T-cell (primary cell): ENCODE measurements around the gene CAPN2. TPM values are rescaled to one million over a fixed set of nuclear protein-coding genes. Genes with fewer than 3 reads are reported as not detected.

Experiments used
- ATAC-seq, 4 experiments: fragments of 200-7000 bp in 3 of 4; fragments of 150-1000 bp in 1 of 4; cut with Tn5 transposase; replicated peaks in 1 of 4; 1 replicate in 3 of 4; 2 replicates in 1 of 4; pipeline ENCODE4 v1.10.0; 2021; ENCODE audit warnings: moderate library complexity in 3 of 4, mild to moderate bottlenecking in 2 of 4, moderate number of reproducible peaks in 1 of 4
- CTCF ChIA-PET, 2 donors: fragments of 300-600 bp; sonication (Branson Sonifier 250); formaldehyde crosslinking; loops; one replicate each; lab custom pipeline; 2022; ENCODE audit warnings: antibody characterized with exemption in 2 of 2; lab: Charles Lee
- POLR2A ChIA-PET, 2 donors: fragments of 300-600 bp; sonication (Branson Sonifier 250); formaldehyde crosslinking; loops; one replicate each; lab custom pipeline; 2022; ENCODE audit warnings: antibody characterized with exemption in 2 of 2; lab: Charles Lee
- DNase-seq, 35 experiments: peaks; one replicate each; pipeline versions ENCODE4 v3.0.0 to v3.0.0-alpha.2; 2013 to 2023
- H3K27ac ChIP-seq: one replicate; pipeline ENCODE4 v1.5.1; 2013; ENCODE audit warnings: low read length
- H3K27me3 ChIP-seq, 2 experiments: replicated peaks in 1 of 2; 1 replicate in 1 of 2; 2 replicates in 1 of 2; pipeline versions ENCODE4 v1.6.1 to v1.7.0; 2013; ENCODE audit warnings: low read length in 1 of 2, mixed read lengths in 1 of 2; ENCODE audit not compliant: control insufficient read depth in 2 of 2, insufficient read depth in 2 of 2; ENCODE audit errors: extremely low read depth in 1 of 2
- H3K36me3 ChIP-seq, 2 donors: 1 replicate in 1 of 2; 2 replicates in 1 of 2; pipeline versions ENCODE4 v1.6.1 to v1.7.0; 2013; ENCODE audit warnings: low read length in 1 of 2; ENCODE audit not compliant: control insufficient read depth in 2 of 2, insufficient read depth in 1 of 2; ENCODE audit errors: extremely low read depth in 1 of 2
- H3K4me1 ChIP-seq, 2 experiments: 1 replicate in 1 of 2; 2 replicates in 1 of 2; pipeline versions ENCODE4 v1.6.1 to v1.7.0; 2013; ENCODE audit warnings: low read length in 2 of 2, mixed read lengths in 1 of 2; ENCODE audit not compliant: insufficient read depth in 2 of 2, control insufficient read depth in 1 of 2; ENCODE audit errors: extremely low read depth in 1 of 2
- H3K4me3 ChIP-seq, 2 donors: 1 replicate in 1 of 2; 2 replicates in 1 of 2; pipeline versions ENCODE4 v1.5.1 to v1.7.0; 2013; ENCODE audit warnings: mild to moderate bottlenecking in 2 of 2, low read length in 1 of 2, moderate library complexity in 1 of 2; ENCODE audit not compliant: control insufficient read depth in 1 of 2; ENCODE audit errors: extremely low read depth in 1 of 2
- H3K9me3 ChIP-seq: 2 replicates; pipeline ENCODE4 v1.7.0; 2013
- H3K27ac Mint-ChIP-seq, 2 donors: one replicate each; pipeline ENCODE4 v1.8.0; 2020 to 2021; ENCODE audit warnings: mild to moderate bottlenecking in 2 of 2, mixed read lengths in 2 of 2
- H3K27me3 Mint-ChIP-seq, 2 donors: one replicate each; pipeline ENCODE4 v1.8.0; 2021 to 2022; ENCODE audit warnings: mixed read lengths in 2 of 2
- H3K36me3 Mint-ChIP-seq: one replicate; pipeline ENCODE4 v1.8.0; 2021; ENCODE audit warnings: mixed read lengths
- H3K4me1 Mint-ChIP-seq, 3 donors: one replicate each; pipeline ENCODE4 v1.8.0; 2020 to 2022; ENCODE audit warnings: mixed read lengths in 3 of 3, mild to moderate bottlenecking in 1 of 3
- H3K4me3 Mint-ChIP-seq, 3 donors: one replicate each; pipeline ENCODE4 v1.8.0; 2020 to 2022; ENCODE audit warnings: mild to moderate bottlenecking in 3 of 3, mixed read lengths in 3 of 3, moderate library complexity in 3 of 3
- H3K9me3 Mint-ChIP-seq, 3 donors: one replicate each; pipeline ENCODE4 v1.8.0; 2020 to 2022; ENCODE audit warnings: mixed read lengths in 3 of 3
- WGBS: methylation state at CpG from one replicate; pipeline ENCODE4 v1.1.5; 2013; ENCODE audit warnings: missing lambda C conversion rate; ENCODE audit not compliant: insufficient coverage; 5-methylcytosine and 5-hydroxymethylcytosine counted together
- total RNA-seq, 35 experiments: library from RNA in 6 of 35; stranded (reverse) in 6 of 35; fragments of 120-200 nt in 1 of 35; gene quantifications; one replicate each; pipeline versions ENCODE4 v1.2.1 to v1.2.4 and lab custom pipeline; 2013 to 2026

The CAPN2 gene
- total RNA-seq, 5 donors from 2014 or later (not counting 1 experiment from before 2014, with no cell fraction given), result 146 to 206 (median 169) TPM

DNA sequence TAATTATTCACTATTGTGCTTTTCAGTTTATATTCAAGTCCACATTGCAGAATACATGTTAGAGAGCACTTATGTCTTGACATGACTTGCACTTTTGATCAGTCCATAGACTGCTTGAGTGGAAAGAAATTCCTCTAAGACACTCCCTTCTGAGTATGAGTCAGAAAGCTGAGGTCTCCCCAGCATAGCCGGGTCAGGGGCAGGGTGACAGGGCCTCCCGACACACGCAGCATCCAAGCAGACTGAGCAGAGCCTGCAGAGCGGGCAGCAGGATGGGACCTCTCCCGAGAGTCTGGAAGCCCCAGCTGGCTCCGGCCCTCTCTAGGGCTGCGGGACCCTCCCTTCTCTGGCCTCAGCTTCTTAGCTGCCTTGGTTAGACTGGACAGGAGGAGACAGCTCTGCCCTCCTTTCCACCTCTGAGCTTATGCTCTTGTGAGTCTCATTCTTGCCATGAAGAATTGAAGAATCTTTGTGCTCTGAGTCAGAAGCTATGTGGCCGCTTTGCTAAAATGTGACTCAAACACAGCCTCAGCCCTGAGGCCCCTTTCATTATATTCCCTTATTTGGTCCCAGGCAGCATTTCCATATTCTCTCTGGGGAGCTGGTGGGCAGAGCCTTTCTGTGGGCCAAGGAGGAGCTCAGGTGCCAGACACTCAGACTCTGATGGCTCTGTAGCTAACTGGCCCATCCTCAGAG, 11.2 kb upstream of the CAPN2 start:
- H3K9me3 ChIP-seq, result no peaks in the 10 kb centered on the region
- Mint-ChIP-seq H3K27me3 (peaks cover 0 to 4% of the 10 kb centered on the region in 2 donors), H3K36me3 (no peaks in the 10 kb centered on the region), H3K4me3 (no peak overlapping the region), H3K4me1 (peaks cover 6 to 15% (median 13%) of the 10 kb centered on the region in 3 donors), H3K27ac (no peak overlapping the region), H3K9me3 (no peaks in the 10 kb centered on the region)
- 75% methylated on average over 8 of the region's 8 CpGs for WGBS
- ChIA-PET CTCF (interaction anchor here (0.6 to 1.9 kb wide), 6 partner anchors 43 to 384 kb away, joined by 3 to 7 read pairs (median 3); no protein-coding TSS in a partner anchor), POLR2A (interaction anchor here (0.5 to 0.6 kb wide), 2 partner anchors 579 to 714 kb away, joined by 4 read pairs; no protein-coding TSS in a partner anchor)
- no peaks in the 10 kb centered on the region for H3K36me3 ChIP-seq
- ATAC-seq (no peak), DNase-seq (no peak)
- no peak overlapping the region for H3K27ac ChIP-seq
- H3K27me3 ChIP-seq, result peaks cover 0 to 14% of the 10 kb centered on the region in 2 experiments
- no peak overlapping the region for H3K4me3 ChIP-seq
- peaks cover 0 to 5% of the 10 kb centered on the region in 2 experiments for H3K4me1 ChIP-seq

DNA sequence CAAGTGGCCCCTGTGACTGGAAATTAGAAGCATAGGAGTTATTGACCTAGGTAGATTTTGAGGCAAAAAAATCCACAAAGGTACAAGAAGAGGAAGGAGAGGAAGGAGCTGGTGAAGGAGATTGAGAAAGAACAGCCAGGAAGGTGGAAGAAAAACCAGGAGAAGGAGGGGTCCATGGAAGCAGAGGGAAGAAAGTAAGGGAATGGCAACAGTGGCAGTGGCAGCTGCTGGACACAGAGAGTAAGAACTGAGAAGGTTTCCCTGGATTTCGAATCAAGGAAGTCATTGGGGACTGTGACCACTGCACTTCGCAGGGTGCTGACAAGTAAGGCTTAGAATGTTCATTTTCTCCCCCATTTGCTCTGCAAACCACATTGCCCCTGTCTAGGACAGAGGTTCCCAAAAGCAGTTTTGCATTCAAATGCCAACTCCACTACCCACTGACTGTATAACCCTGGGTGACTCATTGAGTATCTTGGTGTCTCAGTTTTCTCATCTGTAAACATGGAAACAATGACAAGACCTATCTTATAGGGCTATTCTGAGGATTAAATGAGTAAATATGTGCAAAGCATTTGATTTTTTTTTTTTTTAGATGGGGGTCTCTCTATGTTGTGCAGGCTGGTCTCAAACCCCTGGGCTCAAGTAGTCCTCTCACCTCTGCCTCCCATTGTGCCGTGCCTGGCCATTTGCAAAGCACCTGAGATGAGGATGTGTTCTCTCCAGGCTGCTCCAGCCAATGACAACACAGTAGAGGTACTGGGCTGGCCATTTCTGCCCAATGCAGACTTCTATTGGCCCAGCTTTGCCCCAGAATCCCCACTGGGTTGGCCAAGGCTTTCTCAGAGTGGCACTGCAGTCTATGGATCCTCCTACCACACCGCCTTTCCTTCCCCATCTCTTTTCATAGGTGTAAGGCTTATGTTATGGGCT, 9.3 kb upstream of the CAPN2 start:
- H3K27me3 ChIP-seq, result peaks cover 0 to 12% of the 10 kb centered on the region in 2 experiments
- Mint-ChIP-seq H3K9me3 (no peaks in the 10 kb centered on the region), H3K27me3 (peaks cover 0 to 4% of the 10 kb centered on the region in 2 donors), H3K4me1 (peaks cover 9 to 16% (median 13%) of the 10 kb centered on the region in 3 donors), H3K4me3 (no peak overlapping the region), H3K27ac (no peak overlapping the region), H3K36me3 (no peaks in the 10 kb centered on the region)
- 83% methylated on average over 1 of the region's 4 CpGs for WGBS
- H3K4me3 ChIP-seq, result no peak overlapping the region
- DNase-seq (no peak), ATAC-seq (peak in 1 of 4 experiments; percentile 15)
- POLR2A ChIA-PET, result interaction anchor here in 1 of 2 donors (0.6 kb wide), 1 partner anchor 38 kb away, joined by 3 read pairs; no protein-coding TSS in a partner anchor
- no peak overlapping the region for H3K27ac ChIP-seq
- peaks cover 0 to 5% of the 10 kb centered on the region in 2 experiments for H3K4me1 ChIP-seq
- CTCF ChIA-PET, result interaction anchor here in 1 of 2 donors (0.6 kb wide), 1 partner anchor 128 kb away, joined by 6 read pairs; no protein-coding TSS in a partner anchor
- no peaks in the 10 kb centered on the region for H3K9me3 ChIP-seq
- H3K36me3 ChIP-seq, result no peaks in the 10 kb centered on the region

DNA sequence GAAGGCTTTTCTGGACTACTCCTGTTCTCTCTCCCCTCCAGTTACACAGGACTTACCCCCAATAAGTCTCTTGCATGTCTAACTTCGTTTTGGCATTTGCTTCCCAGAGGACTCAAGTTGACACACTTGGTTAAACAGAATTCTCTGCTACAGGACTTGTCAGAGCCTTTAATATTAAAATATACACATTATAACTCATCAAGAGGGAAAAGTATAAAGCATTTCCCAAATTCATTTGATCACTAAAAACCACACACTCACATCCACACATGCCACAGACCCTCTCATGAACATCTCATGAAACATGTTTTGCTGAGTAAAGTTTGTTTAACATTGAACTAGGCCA, 8.7 kb upstream of the CAPN2 start:
- H3K4me1 Mint-ChIP-seq, result peaks cover 6 to 17% (median 8%) of the 10 kb centered on the region in 3 donors
- Histone ChIP-seq H3K9me3 (no peaks in the 10 kb centered on the region), H3K27ac (no peak overlapping the region), H3K36me3 (no peaks in the 10 kb centered on the region), H3K4me3 (no peak overlapping the region), H3K27me3 (peaks cover 0 to 12% of the 10 kb centered on the region in 2 experiments), H3K4me1 (peaks cover 0 to under 1% of the 10 kb centered on the region in 2 experiments)
- DNase-seq (no peak), ATAC-seq (no peak)
- H3K27ac Mint-ChIP-seq, result no peak overlapping the region
- no peaks in the 10 kb centered on the region for H3K9me3 Mint-ChIP-seq
- no peak overlapping the region for H3K4me3 Mint-ChIP-seq
- no CpG with 5 or more reads among the region's 1 CpG for WGBS
- peaks cover 0 to 4% of the 10 kb centered on the region in 2 donors for H3K27me3 Mint-ChIP-seq
- H3K36me3 Mint-ChIP-seq, result no peaks in the 10 kb centered on the region
- CTCF ChIA-PET, result no interaction called here
- POLR2A ChIA-PET, result no interaction called here

DNA sequence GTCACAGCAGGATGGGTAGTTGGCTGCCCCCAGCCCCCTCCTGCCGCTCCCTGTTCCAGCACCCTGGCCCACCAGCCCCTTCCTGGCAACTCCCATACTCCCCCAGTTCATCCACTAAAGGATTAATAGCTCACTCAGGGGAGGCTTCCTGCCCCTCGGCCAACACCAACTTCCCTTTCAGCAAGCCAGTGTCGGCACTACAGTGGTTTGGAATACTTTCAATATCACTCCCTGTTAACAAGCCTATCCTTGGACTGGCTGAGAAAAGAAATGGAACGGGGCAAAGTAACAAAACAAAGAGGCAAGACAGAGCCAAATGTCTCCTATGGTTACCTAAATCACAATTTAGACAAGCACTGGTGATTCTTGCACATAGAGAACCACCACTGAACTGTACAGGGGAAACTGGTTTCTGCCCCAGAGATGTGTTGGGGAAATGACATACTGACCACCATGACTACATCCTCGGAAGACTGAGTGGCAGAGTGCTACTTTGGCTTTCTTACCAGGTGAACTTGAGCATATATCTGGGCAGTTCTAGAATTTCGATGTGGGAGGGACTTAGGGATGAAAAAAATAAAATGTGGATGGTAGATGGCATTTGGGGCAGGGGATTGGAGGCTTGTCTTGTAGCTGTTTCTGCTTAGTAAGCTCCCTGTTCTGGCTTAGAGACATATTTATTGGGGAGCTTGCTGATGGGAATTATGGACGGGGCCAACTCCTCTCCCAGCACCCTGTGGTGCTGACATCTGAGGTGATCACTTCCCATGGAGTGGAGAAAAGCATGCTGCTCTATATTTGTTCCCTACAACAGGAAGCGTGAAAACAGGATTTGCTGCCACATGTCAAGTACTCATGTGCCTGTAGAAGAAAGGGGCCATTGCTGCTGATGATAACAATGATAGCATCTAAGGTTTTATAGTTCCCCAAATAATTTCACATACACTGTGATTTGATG, 7.1 kb upstream of the CAPN2 start:
- POLR2A ChIA-PET, result no interaction called here
- no peaks in the 10 kb centered on the region for H3K36me3 Mint-ChIP-seq
- H3K4me3 ChIP-seq, result no peak overlapping the region
- DNase-seq, result no peak
- CTCF ChIA-PET, result interaction anchor here in 1 of 2 donors (1.0 kb wide), 1 partner anchor 9 kb away, joined by 3 read pairs; no protein-coding TSS in a partner anchor
- no peaks in the 10 kb centered on the region for H3K9me3 Mint-ChIP-seq
- peaks cover 9 to 21% (median 13%) of the 10 kb centered on the region in 3 donors for H3K4me1 Mint-ChIP-seq
- no peak for ATAC-seq
- H3K4me1 ChIP-seq, result no peaks in the 10 kb centered on the region
- WGBS, result 64% methylated on average over 4 of the region's 8 CpGs
- H3K27me3 Mint-ChIP-seq, result no peaks in the 10 kb centered on the region
- H3K27me3 ChIP-seq, result peaks cover 0 to 4% of the 10 kb centered on the region in 2 experiments
- no peaks in the 10 kb centered on the region for H3K36me3 ChIP-seq
- H3K27ac Mint-ChIP-seq, result no peak overlapping the region
- H3K4me3 Mint-ChIP-seq, result no peak overlapping the region
- no peaks in the 10 kb centered on the region for H3K9me3 ChIP-seq
- H3K27ac ChIP-seq, result no peak overlapping the region

DNA sequence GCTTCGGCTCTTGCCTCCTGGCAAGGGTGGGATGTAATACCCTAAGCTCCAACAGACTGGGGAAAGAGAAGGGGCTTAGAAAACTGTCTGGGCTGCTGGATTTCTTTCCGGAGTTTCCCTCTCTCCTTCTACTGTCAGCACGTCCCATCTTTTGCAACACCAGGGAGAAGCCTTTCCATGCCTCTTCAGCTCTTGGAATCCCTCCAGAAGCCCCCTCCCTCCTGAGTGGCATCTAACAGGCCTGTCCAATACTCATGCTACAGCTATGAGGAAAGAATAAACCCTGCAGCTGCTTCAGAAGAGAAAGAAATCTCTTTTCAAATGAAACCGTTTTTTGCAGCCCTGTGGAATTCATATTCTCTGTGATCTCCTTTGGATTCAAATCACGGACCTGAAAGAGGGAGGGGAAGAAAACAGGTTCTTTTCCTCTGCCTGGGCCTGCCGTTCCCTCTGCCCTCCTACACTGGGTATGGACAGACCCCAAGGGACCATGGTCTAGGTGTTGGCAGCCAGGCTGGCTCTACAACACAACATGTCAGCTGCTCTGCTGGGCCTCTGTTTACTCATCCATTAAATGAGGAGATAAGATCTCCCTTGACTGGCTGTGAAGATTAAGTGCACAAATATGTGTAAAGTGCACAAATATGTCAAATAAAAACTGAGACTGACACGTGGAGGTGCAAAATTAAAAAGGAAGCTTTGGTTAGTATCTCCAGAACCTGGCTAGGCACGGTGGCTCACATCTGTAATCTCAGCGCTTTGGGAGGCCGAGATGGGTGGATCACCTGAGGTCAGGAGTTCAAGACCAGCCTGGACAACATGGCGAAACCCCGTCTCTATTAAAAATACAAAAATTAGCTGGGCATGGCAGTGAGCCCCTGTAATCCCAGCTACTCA, 6.0 kb upstream of the CAPN2 start:
- Mint-ChIP-seq H3K9me3 (no peaks in the 10 kb centered on the region), H3K4me1 (peaks cover 17 to 30% (median 22%) of the 10 kb centered on the region in 3 donors), H3K4me3 (no peak overlapping the region), H3K27ac (peak overlapping the region in 1 of 2 donors; percentile 34), H3K27me3 (no peaks in the 10 kb centered on the region), H3K36me3 (no peaks in the 10 kb centered on the region)
- ATAC-seq (no peak), DNase-seq (no peak)
- ChIA-PET POLR2A (no interaction called here), CTCF (interaction anchor here in 1 of 2 donors (1.0 kb wide), 1 partner anchor 10 kb away, joined by 3 read pairs; no protein-coding TSS in a partner anchor)
- Histone ChIP-seq H3K36me3 (no peaks in the 10 kb centered on the region), H3K27ac (no peak overlapping the region), H3K4me3 (no peak overlapping the region), H3K27me3 (peaks cover 0 to 4% of the 10 kb centered on the region in 2 experiments), H3K4me1 (peaks cover 0 to 6% of the 10 kb centered on the region in 2 experiments), H3K9me3 (no peaks in the 10 kb centered on the region)
- 86% methylated on average over 6 of the region's 12 CpGs for WGBS
